NCI-H2081 (cell line): Measurements from ENCODE around the gene OBP2A.
"Not testable (repeated sequence)": the region's sequence is repeated elsewhere in the genome, so short reads cannot be mapped to it uniquely, and the experiment has no call there.

Source experiments
- DNase-seq, 2 experiments: peaks; one replicate each; lab custom pipeline; 2025; lab: John Stamatoyannopoulos, UW

Gene OBP2A, protein sequence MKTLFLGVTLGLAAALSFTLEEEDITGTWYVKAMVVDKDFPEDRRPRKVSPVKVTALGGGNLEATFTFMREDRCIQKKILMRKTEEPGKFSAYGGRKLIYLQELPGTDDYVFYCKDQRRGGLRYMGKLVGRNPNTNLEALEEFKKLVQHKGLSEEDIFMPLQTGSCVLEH

DNA sequence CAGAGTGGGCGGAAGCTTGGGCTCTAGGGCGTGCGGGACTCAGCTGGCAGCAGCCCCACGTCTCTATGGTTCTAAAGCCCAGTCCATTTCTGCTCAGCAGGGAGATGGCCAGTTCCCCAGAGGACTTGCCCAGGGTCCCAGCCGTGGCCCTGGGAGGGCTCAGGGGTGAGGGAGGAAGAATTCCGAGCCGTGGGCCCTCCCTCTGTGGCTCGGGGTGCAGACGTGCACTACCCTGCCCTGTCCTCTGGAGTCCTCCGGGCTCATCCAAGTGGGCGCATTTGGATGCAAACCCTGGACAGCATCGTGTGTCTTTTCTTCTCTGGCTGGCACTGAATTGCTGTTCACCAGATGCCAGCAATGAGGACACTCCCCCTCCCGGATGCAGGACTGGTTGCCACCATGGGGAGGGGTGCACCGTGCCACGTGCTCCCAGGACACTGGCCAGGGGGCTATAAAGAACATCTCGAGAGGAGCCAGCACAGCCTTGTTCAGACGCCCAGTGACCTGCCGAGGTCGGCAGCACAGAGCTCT is at the start of gene OBP2A:
Gene OBP2A (plus strand): TSS at position 481 of the 531 bp plus-strand sequence. CDS start 55 bp downstream, outside the sequence.
- DNase-seq, result not testable (repeated sequence)

DNA sequence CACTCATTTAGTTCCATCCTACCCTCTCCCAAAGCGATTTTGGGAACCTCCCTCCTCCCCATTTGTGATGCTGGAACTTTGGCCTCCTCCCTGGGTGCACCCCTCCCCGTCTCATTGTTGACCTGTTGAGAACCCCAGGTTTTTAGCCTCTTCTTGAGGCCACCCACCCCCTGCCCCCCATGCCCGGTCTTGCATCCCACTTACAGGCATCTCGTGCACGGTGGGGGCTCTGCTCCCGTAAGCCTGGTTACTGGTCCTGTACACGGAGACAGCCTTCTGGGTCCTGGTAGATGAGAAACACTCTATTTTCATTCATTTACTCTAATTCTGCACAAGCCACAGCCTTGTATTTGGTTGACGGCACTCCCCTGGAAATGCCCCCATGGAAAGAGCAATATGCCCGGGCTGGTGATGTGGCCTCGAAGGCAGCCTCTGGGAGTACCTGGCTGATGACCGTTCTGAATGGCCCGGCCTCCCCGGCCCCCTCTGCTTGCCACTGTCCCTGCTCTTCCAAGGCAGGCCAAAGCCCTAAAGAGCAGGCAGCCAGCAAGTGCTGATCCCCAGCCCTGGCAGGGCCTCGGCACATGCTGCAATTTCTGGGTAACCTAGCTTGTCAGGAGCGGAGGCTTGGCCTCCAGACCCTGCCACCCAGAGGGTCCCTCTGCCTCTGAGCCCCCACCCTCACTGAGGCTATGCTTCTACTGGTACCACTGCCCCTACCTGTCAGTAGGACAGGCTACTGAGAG is 47.4 kb upstream of the OBP2A start:
- DNase-seq, result no peak

DNA sequence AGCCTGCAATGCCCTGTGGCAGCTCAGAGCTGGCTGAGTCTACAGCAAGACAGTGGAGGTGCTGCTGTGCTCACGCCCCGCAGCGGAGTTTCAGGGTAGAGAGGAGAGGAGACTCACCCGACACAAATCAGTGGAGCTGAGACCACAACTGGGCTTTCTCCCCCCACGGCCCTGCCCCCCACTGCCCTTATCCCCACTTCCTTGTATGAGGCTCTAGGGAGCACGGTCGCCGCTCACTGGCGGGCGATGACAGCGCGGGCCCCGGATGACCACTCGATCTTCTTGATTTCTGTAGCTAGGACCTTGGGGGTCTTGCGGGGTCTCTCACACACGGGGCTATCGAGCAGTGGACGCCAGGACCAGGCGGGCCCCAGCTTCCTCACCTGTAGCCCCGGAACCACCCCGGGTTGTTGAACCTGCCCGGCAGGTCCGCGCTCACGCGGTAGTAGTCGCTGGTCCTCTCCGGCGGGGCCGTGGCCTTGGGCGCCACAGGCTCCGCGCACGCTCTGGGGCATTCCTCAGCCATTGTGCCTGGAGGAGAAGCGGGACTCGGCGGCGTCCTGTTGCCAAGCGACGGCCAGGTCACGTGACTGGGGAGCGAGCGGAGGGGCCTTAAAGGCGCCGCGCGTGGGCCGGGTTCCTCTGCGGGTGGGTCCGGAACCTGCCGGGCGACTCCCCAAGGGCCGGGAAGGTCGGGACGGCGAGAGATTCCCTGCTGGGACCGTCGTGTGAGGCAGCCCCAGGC is 46.4 kb upstream of the OBP2A start:
- peak; percentile 79 for DNase-seq

DNA sequence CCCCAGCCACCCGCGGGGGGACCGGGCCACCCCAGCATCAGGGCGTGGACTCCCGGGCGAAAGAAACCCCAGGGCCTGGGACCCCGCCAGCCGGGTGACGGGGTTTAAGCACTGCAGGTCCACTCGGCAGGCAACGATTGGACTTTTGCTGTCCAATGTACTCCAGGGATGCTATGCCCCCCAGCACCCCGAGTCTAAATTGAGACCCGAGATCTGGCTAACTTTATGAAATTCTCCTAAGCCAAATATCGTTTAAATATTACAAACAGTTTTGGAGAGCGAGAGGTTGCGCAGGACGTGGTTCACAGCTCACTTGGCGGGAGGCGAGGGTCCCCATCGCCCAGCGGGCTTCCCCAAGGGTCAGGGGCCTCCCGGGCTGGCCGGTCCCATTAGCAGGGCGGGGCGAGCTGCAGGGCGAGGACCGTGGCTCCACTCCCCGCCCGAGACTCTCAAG is 45.8 kb upstream of the OBP2A start:
- DNase-seq, result no peak

DNA sequence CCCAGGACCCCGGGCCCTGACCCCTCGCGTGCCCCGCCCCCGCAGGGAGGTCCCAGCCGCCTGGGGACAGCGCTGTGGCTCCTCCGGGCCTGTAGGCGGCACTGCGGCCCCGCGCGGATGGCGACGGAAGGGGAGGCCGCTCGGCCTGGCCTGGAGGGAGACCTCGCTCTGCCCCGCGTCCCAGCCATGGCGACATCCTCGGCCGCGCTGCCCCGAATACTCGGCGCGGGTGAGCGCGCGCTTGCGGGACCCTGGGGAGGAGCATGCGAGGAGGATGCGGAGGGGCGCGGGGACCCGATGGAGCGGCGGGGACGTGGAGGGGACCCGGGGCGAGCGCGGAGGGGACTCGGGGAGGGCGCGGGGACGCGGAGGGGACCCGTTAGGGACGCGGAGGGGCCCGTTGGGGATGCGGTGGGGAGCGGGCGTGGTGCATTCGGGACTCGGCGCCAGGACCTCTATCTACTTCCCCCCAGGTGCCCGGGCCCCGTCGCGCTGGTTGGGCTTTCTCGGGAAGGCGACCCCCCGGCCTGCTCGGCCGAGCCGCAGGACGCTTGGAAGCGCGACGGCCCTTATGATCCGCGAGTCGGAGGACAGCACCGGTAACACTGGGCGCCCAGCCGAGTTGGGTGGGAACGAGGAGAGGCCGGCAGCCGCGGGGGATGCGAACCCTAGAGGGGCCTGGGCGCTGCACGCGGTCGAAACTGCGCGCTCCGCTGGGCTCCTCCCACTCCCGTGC is 45.2 kb upstream of the OBP2A start, which contains the start of gene MRPS2:
Gene MRPS2 (plus strand): TSS at position 158 of the 736 bp plus-strand sequence. CDS start 29 bp downstream, at position 187.
- peak; percentile 75 for DNase-seq

DNA sequence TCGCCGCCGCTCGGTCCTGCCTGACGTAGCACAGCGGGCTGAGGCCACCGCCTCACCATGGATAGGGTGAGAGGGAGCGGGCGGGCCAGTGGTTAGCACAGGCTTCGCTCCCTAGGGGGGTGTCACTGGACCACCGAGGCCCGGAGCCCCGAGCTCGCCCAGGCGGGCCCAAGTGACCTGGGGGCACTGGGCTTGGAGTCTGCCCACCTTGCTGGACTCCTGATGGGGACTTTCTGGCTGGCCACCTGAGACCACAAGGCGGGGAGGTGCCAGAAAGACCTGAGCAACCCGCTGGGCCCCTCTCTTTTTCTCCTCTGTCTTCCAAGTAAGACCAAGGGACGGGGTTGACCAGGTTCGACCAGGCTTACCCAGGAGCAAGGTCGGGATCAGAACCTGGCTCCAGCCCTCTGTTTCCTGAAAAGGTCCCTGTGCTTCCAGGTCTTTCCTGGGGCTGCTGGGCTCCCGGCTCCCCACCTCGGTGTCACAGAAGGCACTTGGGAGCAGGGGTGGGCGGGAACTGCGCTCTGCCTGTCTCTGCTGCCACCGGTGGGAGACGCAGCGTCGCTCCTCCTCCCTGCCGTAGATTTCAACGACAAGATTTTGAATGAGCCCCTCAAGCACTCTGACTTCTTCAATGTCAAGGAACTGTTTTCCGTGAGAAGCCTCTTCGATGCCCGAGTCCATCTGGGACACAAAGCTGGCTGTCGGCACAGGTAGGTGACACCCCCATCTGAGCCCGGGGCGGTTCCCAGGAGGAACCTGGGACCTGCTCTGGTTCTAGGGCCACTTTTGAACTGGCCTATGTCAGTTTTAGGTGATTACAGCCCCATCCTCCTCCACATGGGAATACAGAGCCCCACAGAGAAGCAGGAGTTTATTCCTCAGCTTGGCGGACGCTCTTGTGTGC is 44.4 kb upstream of the OBP2A start:
- DNase-seq, result peak in 1 of 2 experiments; percentile 48

DNA sequence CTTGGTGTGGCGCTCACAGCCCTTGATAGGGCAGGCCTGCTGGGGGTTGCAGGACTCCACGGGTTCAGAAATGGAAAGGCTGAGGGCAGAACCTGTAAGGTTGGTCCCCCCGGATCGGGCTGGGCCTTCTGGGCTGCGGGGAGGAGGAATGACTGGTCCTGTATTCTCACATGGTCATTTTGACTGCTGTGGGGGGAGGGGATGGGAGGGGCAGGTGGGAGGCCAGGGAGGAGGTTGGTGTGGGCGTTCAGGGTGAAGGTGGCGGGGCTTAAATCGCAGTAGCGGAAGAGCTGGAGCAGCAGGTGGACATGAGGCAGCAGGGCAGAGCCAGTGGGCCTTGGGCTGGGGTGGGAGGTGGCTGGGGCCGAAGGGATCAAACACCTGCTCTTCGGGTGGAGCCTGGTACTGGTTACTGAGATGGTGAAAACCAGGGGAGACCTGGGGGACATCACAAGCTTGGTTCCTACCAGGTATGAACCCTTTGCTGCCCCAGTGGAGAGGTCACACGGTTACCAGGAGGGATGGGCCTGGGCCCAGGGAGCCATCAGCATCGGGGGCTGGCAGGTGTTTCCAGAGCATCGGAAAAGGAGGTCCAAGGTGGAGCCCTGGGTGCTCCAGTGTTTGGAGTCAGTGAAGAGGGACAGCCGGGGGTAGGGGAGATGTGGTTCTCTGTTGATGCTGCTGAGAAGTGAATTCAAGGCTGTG is 43.6 kb upstream of the OBP2A start:
- DNase-seq, result no peak

DNA sequence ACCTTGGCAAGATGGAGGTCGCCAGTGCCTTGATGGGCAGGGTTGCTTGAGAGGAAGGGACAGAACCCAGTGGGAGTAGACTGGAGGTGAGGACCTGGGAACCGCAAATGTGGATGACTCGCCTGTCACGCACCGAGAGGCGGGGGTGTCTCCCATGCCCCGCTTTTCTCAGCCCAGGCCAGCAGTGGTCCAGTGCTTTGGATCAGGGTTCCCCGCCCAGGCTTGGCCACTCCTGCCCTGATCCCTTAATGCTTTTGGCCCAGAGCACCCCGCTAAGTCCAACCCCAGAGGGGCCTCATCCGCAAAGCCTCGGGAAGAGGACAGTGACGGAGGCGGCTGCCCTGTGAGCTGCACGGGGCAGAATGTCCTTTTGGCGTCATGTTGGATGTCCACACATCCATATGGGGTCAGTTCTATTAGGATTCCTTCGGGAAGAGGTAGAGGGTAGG is 43.0 kb upstream of the OBP2A start:
- DNase-seq, result no peak

DNA sequence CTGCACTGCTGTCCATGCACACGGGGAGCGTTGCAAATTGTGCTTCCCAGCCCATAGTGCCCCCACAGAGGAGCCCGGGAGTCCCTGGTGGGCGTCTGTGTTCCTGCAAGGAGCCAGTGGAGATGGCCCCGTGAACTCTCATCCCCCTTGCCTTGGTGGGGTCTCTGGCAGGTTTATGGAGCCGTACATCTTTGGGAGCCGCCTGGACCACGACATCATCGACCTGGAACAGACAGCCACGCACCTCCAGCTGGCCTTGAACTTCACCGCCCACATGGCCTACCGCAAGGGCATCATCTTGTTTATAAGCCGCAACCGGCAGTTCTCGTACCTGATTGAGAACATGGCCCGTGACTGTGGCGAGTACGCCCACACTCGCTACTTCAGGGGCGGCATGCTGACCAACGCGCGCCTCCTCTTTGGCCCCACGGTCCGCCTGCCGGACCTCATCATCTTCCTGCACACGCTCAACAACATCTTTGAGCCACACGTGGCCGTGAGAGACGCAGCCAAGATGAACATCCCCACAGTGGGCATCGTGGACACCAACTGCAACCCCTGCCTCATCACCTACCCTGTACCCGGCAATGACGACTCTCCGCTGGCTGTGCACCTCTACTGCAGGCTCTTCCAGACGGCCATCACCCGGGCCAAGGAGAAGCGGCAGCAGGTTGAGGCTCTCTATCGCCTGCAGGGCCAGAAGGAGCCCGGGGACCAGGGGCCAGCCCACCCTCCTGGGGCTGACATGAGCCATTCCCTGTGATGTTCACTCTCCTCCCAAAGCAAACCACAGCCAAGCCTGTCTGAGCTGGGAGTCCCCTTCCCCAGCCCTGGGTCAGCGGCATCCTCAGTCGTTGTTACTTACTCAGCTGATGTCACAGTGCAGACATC is 42.3 kb upstream of the OBP2A start:
- no peak for DNase-seq

DNA sequence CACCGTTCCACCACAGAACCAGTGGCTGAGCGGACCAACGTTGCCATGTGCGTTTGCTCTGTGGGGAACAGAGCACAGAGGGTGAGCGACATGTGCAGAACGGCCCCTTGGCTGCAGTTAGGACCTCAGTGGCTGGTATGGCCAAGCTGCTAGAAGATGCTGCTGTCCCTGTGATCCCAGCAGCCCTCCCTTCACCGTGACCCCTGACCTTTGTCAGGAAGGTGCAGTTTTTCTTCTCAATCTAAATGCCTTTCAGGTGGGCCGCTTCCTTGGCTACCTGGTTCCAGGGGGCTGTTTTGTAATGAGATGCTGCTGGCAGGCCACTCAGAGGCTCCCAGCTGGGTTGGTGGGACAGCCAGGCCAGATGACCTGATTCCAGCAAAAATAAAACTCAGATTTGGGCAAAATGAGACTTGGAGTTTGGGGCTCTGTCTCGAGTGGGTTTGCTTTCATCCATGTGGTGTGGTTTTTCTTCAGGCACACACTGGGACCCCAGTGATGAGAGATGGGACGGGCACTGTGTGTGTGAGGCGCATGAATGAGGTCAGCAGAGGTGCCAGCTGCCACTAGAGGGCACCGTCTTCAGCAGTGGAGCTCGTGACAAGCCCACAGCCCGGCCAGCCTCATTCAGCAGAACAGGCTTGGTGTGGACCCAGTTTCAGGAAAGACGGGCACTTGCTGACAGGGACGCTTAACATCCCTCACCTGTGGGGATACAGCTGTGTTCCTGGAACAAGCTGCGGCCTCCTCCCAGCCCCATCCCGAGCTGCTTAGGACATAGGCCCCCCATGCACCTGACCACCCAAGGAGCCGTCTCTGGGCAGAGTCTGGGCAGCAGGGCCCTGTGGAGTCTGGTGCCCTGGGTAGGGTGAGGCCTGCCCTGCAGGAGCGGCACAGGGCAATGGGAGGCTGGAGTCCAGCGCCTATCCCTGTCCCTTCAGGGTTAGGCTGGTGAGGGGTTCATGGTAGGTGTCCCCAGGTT is 41.4 kb upstream of the OBP2A start:
- DNase-seq, result peak; percentile 5 to 34

DNA sequence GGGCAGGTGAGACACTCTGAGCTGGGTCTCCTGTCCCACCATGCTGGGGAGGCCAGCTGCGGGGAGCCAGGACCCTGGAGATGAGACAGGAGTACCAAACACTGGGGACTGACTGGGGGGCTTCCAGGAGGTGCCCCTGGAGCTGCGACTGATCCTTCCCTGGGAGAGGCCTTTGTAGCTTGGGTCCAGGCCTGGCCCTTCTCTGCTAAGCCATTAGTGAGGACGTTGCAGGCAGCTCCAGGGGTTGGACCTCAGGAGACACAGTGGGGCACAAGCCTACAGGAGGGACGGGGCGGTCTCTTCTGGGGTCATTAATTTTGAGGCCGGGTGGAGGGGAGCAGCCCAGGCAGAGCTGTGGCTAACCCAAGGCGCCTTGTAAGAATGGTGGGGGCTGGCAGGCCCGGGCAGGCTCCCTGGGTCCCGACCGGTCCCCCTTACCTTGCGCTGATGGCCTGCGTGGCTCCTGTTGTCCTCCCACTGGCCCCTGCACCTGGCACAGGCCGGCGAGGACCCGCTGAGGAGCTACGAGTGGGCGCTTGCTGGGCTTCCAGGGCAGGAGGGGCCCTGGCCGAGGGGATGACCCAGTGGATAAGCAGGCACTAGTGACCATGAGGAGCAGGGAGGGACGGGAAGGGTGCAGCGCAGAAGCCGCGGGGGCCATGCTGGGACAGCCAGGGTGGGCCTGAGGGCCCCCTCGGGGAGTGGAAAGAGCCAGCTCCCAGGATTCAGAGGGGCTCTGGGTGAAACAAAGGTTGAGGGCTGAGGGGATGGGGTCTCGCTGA is 40.3 kb upstream of the OBP2A start:
- DNase-seq, result no peak

DNA sequence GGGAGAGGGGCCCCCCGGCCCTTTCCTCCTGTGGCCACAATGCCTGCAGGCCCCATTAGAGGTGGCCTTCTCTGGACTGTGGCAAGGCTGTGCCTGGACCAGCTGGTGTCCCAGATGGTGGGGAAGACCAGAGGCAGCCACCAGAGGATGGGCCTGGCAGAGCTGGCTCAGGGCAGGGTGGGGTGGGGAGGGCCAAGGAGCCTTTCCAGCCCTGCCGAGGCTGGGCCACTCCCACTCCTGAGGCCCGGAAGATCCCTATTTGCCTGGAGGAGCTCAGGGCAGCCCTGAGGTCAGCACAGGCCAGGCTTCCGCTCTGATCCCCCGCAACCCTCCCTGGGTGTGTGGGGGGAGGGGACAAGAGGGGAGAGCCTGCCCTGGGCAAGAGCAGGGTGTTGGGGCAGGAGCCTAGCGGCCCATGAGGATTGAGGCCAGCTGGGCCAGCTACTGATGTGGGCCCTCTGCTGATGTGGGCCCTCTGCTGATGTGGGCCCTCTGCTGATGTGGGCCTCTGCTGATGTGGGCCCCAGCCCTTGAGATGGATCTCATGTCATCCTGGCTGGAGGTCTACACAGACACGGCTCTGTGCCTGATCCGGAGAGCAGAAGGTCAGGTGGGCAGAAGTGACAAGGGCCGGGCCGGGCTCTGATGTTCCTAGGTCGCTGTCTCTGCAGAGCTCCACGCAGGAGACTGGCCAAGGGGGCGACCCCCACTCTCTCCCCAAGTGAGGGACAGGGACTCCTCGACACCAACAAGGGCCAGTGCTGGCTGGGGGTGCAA is 39.4 kb upstream of the OBP2A start:
- no peak for DNase-seq

DNA sequence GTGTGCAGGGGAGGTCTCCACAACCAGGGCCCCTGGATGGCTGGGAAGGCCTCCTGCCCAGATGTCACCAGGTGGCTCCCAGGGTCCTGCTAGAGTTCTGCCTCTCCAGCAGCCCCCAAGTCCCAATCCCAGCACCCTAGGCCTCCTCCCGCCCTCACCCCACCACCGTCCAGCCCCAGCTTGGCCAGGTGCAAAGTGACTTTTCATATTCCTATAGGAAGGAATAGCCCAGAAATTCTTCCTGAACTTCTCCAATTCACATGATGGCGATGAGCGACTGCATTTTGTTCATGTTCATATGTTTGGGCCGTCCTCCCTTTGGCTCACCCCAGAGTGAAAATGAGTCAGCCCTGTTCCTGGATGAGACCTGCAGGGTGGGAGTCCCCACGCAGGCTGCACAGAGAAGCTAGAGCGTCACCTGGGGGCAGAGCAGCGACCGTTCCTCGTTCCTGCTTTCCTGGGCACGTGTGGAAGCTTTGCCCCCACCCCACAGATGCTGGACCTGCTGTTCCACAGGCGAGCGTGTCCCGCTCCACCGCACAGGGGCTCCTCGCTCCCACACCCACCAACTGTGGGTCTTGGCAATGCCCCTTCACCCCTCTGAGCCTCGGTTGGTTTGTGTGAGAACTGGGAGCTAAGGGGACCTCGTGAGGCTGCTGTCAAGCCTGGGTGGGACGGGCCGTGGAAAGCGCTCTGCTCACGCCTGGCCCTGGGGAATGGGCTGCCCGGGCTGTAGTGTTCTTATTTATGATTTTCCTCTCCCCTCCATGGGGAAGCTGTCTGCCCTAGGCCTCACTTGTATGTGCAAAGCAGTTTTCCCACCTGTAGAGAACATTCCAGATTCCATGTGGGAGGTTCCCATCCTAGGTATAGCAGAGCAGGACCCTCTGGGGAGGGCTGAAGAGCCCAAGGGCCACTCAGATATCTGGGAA is 38.6 kb upstream of the OBP2A start:
- DNase-seq, result no peak

DNA sequence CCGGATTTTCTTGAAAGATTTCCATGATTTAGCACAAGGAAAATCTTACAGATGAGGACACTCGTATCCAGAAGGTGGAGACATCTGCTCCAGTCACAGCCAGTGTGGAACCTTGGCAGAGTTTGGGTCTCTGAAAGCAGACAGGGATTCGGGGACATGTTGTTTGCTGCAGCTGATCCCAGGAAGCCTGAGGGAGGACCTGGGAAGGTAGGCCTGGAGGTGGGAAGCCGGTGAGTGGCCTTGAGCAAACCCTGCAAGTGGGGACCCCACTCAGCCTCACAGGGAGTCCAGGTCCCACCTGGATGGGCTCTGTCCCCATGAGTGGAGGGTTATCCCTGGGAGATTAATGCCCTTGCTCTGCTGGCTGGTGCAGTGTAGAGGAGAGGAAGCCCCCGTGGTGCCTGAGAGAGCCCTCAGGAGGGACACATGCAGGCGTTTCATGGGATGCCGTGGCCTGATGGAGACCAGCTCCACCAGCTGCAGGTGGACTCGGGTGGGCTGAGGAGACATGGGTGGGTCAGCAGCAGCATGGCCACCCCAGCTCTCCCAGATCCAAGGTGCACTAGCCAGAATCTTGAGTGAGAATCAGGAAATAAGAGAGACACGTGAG is 37.6 kb upstream of the OBP2A start:
- no peak for DNase-seq

DNA sequence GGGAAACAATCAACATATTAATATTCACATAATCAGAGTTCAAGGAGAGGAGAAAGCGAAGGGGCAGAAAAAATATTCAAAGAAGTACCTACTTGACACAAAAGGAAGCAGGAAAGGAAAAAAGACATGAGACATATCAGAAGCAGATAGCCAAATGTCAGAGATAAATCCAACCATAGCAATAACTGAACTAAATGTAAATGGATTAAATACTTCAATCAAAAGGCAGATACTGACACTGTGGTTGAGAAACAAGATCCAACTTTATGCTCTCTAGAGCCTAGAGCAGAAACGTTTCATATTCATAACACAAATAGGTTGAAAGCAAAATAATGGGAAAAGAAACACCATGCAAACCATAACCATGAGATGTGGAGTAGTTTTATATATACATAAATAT is 36.5 kb upstream of the OBP2A start:
- no peak for DNase-seq
